ENCODE measurements around the gene UBA5. TPM values are rescaled to one million over a fixed set of nuclear protein-coding genes. Genes with fewer than 3 reads are reported as not detected.
A peak's percentile ranks its signal among the peaks of the same experiment; 100 is the strongest.

Gene UBA5
- total RNA-seq, 1 experiment from 2014 or later: 37.7 TPM

- no peak for DNase-seq (ENCODE audit: extremely low read depth, low read depth)
Measured at GRCh38 chr3:132652640-132653270, 7.4 kb upstream of the UBA5 start.

- no peak for DNase-seq (ENCODE audit: extremely low read depth, low read depth)
Measured at GRCh38 chr3:132654190-132654589, 5.9 kb upstream of the UBA5 start.

DNA sequence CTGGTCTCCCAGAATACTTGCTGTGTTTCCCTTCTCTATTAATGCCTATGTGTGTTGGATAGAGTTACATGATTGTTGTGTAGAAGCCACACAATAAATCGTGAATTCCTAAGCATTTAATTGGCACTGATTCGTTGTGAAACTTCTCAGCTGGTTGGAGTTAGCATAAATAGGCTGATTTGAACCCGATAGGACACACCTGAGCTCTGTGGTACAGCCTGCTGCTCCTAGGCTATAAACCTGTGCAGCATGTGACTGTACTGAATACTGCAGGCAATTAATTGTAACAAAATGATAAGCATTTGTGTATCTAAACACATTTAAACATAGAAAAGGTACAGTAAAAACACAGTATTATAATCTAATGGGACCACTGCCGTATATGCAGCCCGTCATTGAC, 5.4 kb upstream of the UBA5 start:
- no peak for DNase-seq (ENCODE audit: extremely low read depth, low read depth)

GRCh38 chr3:132655471-132655870, 4.7 kb upstream of the UBA5 start:
- DNase-seq (ENCODE audit: extremely low read depth, low read depth): no peak

DNA sequence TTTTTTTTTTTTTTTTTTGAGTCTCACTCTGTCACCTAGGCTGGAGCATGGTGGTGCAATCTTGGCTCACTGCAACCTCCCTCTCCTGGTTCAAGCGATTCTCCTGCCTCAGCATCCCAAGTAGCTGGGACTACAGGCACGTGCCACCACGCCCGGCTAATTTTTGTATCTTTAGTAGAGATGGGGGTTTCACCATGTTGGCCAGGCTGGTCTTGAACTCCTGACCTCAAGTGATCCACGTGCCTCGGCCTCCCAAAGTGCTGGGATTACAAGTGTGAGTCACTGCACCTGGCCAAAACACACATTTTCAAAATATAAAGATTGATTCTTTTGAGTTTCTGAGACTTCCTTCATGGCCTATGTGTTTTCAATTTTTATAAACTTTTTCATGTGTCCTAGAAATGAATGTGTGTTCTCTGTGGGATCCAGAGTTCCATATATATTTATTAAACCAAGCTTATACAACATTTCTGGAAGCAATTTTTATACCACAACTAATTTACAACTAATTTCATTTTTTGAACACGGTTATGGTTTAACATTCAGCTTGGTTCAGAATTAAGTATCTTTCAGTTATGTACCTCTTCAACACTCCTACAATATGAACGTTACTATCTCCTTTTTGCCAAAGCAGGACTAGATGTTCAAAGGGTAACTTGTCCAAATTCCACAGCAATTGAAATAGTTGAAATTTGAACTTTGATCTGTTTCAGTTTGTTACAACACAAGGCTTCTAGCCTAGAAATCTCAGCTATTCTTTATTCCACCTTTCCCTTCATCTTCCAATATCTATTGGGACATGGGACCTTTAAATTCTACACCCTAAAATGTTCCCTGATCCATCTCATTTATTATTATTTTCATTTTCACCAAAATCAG, 2.0 kb upstream of the UBA5 start:
- DNase-seq (ENCODE audit: extremely low read depth, low read depth): no peak

- no peak for DNase-seq (ENCODE audit: extremely low read depth, low read depth)
Measured at GRCh38 chr3:132659000-132659364, 1.1 kb upstream of the UBA5 start.

- DNase-seq (ENCODE audit: extremely low read depth, low read depth): peak; percentile 38
Measured at GRCh38 chr3:132659365-132660051, 621 bp upstream of the UBA5 start, which contains the start of gene ACAD11. Gene ACAD11 (minus strand): TSS chr3:132659809. CDS start chr3:132659751, 58 bp downstream.

GRCh38 chr3:132660811-132661070, 612 bp downstream of the UBA5 start:
- no peak for DNase-seq (ENCODE audit: extremely low read depth, low read depth)

DNA sequence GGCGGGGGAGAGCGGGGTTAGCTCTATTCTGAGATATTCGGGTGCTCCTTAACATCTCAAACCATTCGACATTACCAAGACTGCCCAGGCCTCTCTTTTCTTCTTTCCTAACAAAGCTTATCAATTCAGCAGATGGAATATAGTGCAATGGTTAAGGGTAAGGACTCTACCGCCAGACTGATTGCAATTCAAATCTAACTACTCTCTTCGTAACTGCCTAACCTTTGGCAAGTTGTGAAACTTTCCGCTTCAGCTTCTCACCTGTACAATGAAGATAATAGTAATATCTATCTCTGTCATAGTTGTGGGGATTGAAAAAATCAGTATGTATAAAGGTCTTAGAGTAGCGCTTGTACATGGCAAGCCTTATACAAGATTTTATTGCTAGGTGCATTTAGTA, 972 bp downstream of the UBA5 start:
- DNase-seq (ENCODE audit: extremely low read depth, low read depth): no peak

GRCh38 chr3:132662212-132662611, 2.1 kb downstream of the UBA5 start:
- no peak for DNase-seq (ENCODE audit: extremely low read depth, low read depth)

GRCh38 chr3:132665230-132665745, 5.2 kb downstream of the UBA5 start:
- DNase-seq (ENCODE audit: extremely low read depth, low read depth): no peak

GRCh38 chr3:132669256-132669777, 9.2 kb downstream of the UBA5 start:
- no peak for DNase-seq (ENCODE audit: extremely low read depth, low read depth)

DNA sequence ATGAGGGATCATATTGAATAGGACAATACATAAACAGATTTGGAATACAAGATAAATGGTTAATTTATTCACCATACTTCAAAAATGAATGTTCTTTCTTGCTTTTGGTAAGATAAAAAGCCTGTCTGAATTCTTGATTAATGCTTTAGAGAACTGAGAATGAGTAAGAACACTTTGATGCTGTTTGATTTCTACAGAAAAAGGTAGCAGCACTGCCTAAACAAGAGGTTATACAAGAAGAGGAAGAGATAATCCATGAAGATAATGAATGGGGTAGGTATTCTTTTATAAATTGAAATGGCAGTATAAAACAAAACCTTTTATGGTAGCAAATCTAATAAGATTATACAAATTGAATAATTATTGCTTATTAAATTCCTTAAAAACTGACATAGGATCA, 15.3 kb downstream of the UBA5 start:
- no peak for DNase-seq (ENCODE audit: extremely low read depth, low read depth)

DNA sequence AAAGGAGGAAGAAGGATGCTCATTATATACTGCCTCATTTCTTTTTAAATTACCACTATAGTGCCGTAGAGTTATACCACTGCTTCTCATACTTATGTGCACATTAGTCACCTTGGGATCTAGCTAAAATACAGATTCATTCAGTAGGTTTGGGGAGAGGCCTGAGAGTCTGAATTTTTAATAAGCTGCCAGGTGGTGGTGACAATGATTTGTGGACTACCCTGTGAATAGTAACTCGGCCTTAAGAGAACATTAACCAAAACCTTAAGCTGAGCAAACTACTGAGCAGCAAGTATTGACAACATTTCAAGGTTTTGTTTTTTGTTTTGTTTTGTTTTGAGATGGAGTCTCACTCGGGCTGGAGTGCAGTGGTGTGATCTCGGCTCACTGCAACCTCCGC, 19.8 kb downstream of the UBA5 start:
- no peak for DNase-seq (ENCODE audit: extremely low read depth, low read depth)

GRCh38 chr3:132681421-132681820, 21.3 kb downstream of the UBA5 start:
- DNase-seq (ENCODE audit: extremely low read depth, low read depth): no peak

GRCh38 chr3:132682201-132682600, 22.1 kb downstream of the UBA5 start:
- DNase-seq (ENCODE audit: extremely low read depth, low read depth): no peak

DNA sequence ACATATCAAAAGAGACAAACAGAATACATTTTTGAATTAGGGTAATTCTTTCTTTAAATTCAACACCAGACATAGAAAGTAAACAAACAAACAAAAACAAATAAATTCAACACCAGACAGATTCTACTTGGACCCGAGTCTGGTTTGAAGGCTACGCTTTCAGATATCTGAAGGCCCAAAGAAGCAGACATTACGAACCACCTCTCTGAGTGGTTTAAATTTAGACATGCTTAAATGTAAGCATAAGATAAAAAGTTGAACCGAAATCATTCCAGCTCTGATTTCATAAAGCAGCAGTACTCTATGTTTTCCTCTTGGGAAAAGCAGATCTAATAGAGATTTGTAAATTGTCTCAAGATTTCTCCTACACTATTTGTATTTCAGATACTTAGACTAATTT, 29.9 kb downstream of the UBA5 start:
- no peak for DNase-seq (ENCODE audit: extremely low read depth, low read depth)

- DNase-seq (ENCODE audit: extremely low read depth, low read depth): no peak
Measured at GRCh38 chr3:132694991-132695390, 34.9 kb downstream of the UBA5 start.

DNA sequence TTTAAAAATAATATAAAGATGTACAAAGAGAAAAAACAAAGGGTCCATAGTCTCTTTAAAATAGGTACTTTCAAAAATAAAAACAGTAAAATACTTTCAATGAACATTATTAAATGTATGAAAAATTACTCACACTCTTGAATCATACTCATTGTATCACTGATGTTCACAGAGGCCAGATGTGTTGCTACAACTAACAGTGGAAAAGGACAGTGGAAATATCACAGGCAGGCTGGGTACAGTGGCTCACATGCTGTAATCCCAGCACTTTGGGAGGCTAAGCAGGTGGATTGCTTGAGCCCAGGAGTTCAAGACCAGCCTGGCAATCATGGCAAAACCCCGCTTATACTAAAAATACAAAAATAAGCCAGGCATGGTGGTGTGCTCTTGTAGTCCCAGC, 35.3 kb downstream of the UBA5 start:
- no peak for DNase-seq (ENCODE audit: extremely low read depth, low read depth)

DNA sequence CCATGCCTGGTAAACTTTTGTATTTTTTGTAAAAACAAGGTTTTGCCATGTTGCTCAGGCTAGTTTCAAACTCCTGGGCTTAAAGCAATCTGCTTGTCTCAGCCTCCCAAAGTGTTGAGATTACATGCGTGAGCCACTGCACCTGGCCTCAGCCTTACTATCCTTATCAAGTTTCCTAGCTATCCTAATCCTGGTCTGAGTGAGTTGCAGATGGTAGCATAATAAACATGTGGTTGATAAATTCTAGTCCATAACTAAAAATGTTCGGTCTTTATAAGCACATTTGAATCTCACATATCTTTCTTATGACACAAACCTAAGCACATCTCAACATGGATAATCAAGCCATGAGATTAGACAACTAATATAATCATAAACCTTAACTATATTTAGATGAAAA, 43.6 kb downstream of the UBA5 start:
- no peak for DNase-seq (ENCODE audit: extremely low read depth, low read depth)

- no peak for DNase-seq (ENCODE audit: extremely low read depth, low read depth)
Measured at GRCh38 chr3:132709761-132710160, 49.6 kb downstream of the UBA5 start.
